HG02981 (cell line): ENCODE data around the gene DOC2B.
A peak's percentile ranks its signal among the peaks of the same experiment; 100 is the strongest.
"Not testable (repeated sequence)": the region's sequence is repeated elsewhere in the genome, so short reads cannot be mapped to it uniquely, and the experiment has no call there.

Experiments
- ATAC-seq: cut with Tn5 transposase; IDR thresholded peaks from one replicate; pipeline ENCODE4 v1.9.1; 2021; ENCODE audit warnings: mild to moderate bottlenecking, moderate library complexity; ENCODE audit not compliant: unreplicated experiment

The DOC2B gene

DNA sequence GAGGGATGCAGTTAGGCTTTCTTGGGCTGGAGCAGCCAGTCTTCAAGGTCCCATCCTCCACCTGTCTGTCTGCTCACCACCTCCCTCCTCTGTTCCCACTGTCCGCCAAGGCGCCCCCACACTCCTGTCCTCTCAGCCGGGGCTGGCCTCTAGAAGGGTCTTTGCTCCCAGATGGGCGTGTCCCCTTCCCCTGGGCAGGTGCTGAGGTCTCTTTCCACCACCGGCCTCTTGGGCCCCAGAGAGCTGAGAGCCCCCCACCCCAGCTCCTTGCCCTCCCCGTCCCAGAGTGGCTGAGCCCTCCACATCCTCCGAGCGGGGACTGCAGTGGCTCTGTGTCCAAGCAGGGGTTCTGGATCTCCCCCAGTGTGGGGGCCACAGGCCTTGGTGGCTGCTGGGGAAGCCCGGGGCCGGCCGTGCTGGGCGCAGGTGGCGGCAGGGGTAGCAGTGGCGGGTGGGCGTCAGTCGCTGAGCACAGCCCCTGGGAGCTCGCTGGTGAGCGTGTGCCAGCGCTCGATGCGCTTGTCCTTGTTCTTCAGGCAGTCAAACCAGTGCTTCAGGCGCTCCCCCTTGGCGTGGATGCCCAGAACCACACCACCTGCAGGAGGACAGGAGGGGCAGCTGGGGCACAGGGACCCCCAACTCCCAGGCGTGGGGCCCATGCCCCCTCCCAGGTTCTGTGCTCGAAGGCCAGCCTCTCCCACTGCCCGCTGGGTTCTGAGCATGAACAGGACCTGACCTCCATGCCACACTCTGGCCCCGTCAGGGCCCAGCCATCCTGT is 34.3 kb downstream of the DOC2B start:
- no peak for ATAC-seq

- ATAC-seq = no peak
Measured at GRCh38 chr17:146546-146945, 34.9 kb downstream of the DOC2B start.

GRCh38 chr17:145671-146541 is 35.5 kb downstream of the DOC2B start:
- ATAC-seq = no peak

DNA sequence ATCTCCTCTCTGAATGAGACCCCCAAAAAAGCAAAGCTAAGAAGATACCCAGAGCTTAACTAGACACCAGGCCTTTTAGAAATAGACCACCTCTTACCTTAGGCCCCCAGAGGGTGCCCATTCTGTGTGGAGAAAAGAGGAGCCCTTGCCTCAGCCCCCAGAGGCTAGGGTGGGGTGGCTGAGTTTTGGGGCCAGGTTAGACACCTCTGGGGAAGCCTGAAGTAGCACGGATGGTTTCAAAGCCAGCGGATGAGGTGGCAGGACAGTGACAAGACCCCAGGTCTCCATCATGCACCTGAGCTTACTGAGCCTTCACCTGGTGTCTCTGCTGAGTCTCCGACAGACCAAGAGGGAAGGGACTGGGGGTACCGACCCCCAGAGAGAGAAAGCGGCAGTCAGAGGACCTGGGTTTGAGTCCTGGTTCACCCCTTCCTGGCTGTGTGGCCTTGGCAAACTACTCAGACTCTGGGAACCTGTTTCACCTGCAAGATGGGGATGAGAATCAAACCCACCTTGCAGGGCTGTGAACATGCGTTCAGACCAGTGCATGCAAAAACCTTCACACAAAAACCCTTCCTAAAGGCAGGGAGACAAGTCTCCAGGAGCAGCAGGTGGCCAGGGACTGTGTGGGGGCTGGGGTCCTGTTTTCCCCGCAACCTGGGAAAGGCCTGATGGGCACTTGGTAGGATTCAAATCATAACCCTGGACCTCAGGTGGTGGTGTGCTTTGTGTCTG is 36.3 kb downstream of the DOC2B start:
- no peak for ATAC-seq

DNA sequence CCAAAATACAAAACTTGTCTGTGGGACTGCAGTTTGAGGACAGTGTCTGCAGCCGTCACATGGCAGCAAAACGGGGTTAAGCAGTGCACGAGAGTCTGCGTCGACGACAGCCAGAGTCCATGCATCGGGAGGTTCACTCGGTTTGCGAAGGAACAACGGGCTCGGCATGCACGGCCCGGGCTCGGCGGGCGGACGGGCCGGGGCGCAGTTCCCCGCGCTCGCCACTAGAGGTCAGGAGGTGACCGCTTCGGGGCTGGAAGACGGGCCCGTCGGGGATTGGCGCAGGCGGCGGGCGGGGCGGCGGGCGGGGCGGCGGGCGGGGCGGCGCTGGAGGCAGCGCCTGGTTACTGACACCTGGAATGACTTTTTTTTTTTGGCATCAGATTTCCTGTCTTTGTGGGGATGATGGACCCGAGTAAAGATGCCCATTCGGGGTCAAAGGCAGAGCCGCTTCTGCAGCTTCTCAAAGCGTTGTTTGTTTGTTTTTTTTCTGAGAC is 37.6 kb downstream of the DOC2B start:
- ATAC-seq = peak; percentile 59

- no peak for ATAC-seq
Measured at GRCh38 chr17:142876-143784, 38.3 kb downstream of the DOC2B start.

DNA sequence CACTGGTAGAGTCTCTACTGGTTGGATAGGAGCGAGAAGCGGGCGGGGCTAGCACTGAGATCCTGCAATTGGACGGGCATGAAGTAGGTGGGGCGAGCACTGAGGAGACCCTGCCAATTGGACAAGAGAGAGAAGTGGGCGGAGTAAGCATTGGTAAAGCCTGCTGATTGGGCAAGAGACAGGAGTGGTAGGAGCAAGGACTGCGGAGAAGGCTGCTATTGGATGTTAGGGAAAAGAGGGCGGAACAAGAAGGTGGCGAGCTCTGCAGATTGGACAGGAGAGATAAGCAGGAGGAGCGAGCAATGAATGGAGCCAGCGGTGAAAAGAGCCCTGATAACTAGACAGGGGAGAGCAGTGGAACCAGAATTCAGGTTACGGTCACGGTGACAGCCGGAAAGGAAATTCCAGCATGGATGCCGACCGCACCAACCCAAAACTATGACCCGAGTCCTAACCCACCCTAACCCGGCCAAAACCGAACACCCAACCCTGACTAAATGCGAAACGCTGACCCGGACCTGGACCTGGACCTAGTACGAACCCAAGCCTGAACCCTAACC is 39.3 kb downstream of the DOC2B start:
- ATAC-seq = no peak

- ATAC-seq = not testable (repeated sequence)
Measured at GRCh38 chr17:139401-140205, 41.8 kb downstream of the DOC2B start.

DNA sequence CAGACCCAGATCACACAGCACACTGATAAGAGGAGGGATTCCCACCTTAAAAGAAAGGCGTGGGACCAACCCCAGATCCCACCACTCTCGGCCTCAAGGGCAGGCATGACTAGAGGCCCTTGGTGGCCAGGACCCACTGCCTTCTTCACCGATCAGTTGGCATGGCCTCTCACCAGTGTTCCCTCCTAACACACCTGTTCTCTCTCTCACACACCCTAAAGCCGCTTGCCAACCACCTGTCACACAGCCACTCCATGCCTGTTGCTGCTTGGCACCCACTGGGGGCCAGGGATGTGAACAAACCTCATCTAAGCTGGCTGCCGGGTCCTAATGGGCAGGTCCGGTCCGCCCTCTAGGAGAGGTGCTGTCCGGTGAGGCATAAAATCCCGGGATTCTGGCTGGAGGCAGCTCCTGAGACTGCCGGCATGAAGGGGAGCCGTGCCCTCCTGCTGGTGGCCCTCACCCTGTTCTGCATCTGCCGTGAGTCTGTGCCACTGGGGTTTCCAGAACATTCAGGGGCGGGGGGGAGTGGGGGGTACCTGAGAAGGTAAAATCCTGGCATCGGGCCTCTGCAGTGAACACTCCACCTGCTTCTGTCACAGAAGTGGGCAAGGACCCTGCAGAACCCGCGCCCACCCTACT is 44.2 kb downstream of the DOC2B start, which contains the start of gene SCGB1C2:
SCGB1C2 (plus strand) TSS at position 404 of the 642 bp plus-strand sequence; CDS start at position 426, 22 bp downstream.
- ATAC-seq = not testable (repeated sequence)

DNA sequence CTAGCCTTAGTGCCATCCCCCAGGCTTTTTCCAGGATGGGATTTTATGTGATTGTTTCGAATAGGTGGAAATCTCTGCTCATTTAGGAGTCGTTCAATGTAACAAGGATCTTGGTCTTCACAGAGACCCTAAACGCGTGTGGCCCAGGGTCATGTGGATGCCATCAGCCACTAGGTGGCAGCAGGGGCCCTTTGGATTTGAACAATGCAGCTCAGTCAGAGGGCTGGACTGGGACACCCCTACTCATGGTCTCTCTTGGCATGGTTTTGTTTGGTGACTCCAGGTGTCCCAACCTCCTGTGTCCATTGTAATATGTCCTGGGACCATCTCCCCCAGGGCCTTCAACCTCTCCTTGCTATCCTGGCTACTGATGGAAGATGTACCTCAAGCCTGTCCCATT is 44.9 kb downstream of the DOC2B start:
- ATAC-seq = peak; percentile 67

GRCh38 chr17:135895-136294 is 45.6 kb downstream of the DOC2B start:
- ATAC-seq = not testable (repeated sequence)

GRCh38 chr17:135022-135421 is 46.4 kb downstream of the DOC2B start:
- ATAC-seq = not testable (repeated sequence)

DNA sequence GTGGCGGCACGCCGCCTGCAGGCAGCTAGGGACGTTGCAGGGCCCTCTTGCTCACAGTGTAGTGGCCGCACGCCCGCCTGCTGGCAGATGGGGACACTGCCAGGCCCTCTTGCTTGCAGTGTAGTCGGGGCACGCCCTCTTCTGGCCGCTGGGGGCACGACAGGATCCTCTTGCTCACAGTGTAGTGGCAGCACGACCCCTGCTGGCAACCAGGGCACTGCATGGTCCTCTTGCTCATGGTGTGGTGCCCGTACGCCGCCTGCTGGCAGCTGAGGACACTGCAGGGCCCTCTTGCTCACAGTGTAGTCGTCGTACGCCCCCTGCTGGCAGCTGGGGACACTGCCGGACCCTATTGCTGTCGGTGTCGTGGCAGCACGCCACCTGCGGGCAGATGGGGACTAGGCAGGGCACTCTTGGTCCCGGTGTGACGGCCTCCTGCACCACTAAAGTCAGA is 47.1 kb downstream of the DOC2B start:
- ATAC-seq = peak; percentile 82

GRCh38 chr17:133932-134331 is 47.5 kb downstream of the DOC2B start:
- ATAC-seq = not testable (repeated sequence)

- not testable (repeated sequence) for ATAC-seq
Measured at GRCh38 chr17:118339-118917, 63.0 kb downstream of the DOC2B start.

GRCh38 chr17:113111-113510 is 68.3 kb downstream of the DOC2B start:
- ATAC-seq = not testable (repeated sequence)
